Smooth muscle cell (in vitro differentiated cells): ENCODE results near the gene FLT1. TPM values are rescaled to one million over a fixed set of nuclear protein-coding genes. Genes with fewer than 3 reads are reported as not detected.

Source experiments
- DNase-seq: peaks from one replicate; lab custom pipeline; 2025; ENCODE audit not compliant: unreplicated experiment; lab: John Stamatoyannopoulos, UW
- H2AFZ ChIP-seq: fragments of 200-600 bp; sonication (generic); 2 replicates; pipeline ENCODE4 v1.6.0; 2016; ENCODE audit warnings: antibody characterized with exemption, low read depth, mild to moderate bottlenecking
- H3F3A ChIP-seq: fragments of 200-600 bp; sonication (generic); 2 replicates; pipeline ENCODE4 v1.6.0; 2017; ENCODE audit warnings: antibody characterized with exemption, low read depth
- H3K27ac ChIP-seq: fragments of 200-600 bp; sonication (generic); 2 replicates; pipeline ENCODE4 v1.5.1; 2016; ENCODE audit warnings: low read depth, mild to moderate bottlenecking
- H3K27me3 ChIP-seq: fragments of 200-600 bp; sonication (generic); 2 replicates; pipeline ENCODE4 v1.6.1; 2016; ENCODE audit warnings: low read depth, mild to moderate bottlenecking
- H3K36me3 ChIP-seq: fragments of 200-600 bp; sonication (generic); 2 replicates; pipeline ENCODE4 v1.5.1; 2016; ENCODE audit warnings: low read depth
- H3K4me1 ChIP-seq: fragments of 200-600 bp; sonication (generic); 2 replicates; pipeline ENCODE4 v1.5.1; 2016; ENCODE audit warnings: low read depth
- H3K4me2 ChIP-seq: fragments of 200-600 bp; sonication (generic); 2 replicates; pipeline ENCODE4 v1.6.0; 2016; ENCODE audit warnings: mild to moderate bottlenecking
- H3K4me3 ChIP-seq: fragments of 200-600 bp; sonication (generic); 2 replicates; pipeline ENCODE4 v1.5.1; 2016; ENCODE audit warnings: mild to moderate bottlenecking
- H3K79me2 ChIP-seq: fragments of 200-600 bp; sonication (generic); 2 replicates; pipeline ENCODE4 v1.6.0; 2016; ENCODE audit warnings: low read depth, mild to moderate bottlenecking
- H3K9ac ChIP-seq: fragments of 200-600 bp; sonication (generic); 2 replicates; pipeline ENCODE4 v1.6.0; 2016; ENCODE audit warnings: low read depth
- H3K9me3 ChIP-seq: fragments of 200-600 bp; sonication (generic); replicated peaks from 2 replicates; pipeline ENCODE4 v1.5.1; 2016; ENCODE audit warnings: low read depth
- H4K20me1 ChIP-seq: fragments of 200-600 bp; sonication (generic); 2 replicates; pipeline ENCODE4 v1.6.0; 2016; ENCODE audit warnings: low read depth
- CTCF ChIP-seq: fragments of 200-600 bp; sonication (generic); IDR thresholded peaks from 2 replicates; pipeline ENCODE4 v1.5.1; 2017; ENCODE audit warnings: borderline replicate concordance, mild to moderate bottlenecking, antibody characterized with exemption; ENCODE audit not compliant: insufficient read depth, poor library complexity, severe bottlenecking
- WGBS: methylation state at CpG from one replicate; pipeline ENCODE4 v1.1.7; 2016; ENCODE audit warnings: low lambda C conversion rate; 5-methylcytosine and 5-hydroxymethylcytosine counted together
- polyA plus RNA-seq: library from polyadenylated mRNA; unstranded; fragments of >200 nt; fragmentation: Nextera tagmentation; extraction: Ambion mirVana; gene quantifications from 2 replicates; pipeline ENCODE4 v1.2.1, GENCODE V29; 2016
- total RNA-seq: library from RNA; depleted of rRNA; stranded (reverse); fragments of >200 nt; gene quantifications from 2 replicates; pipeline ENCODE4 v1.2.3, GENCODE V29; 2014

FLT1 gene
- total and polyA plus RNA-seq, 2 experiments from 2014 or later, result 495 to 738 TPM

- Histone ChIP-seq H3K4me2 (peak overlapping the region; percentile 95), H3K36me3 (no peaks in the 10 kb centered on the region), H2AFZ (no peak overlapping the region), H3K4me3 (peak overlapping the region; percentile 79), H3K9ac (peak overlapping the region; percentile 79), H3K79me2 (peaks cover 56% of the 10 kb centered on the region), H3K9me3 (no peaks in the 10 kb centered on the region), H3F3A (peaks cover 53% of the 10 kb centered on the region), H3K27ac (peak overlapping the region; percentile 96), H4K20me1 (peaks cover 13% of the 10 kb centered on the region), H3K4me1 (peaks cover 15% of the 10 kb centered on the region), H3K27me3 (no peaks in the 10 kb centered on the region)
- no peak for DNase-seq
- no peak for TF ChIP-seq CTCF
- 31% methylated on average over 15 of the region's 16 CpGs for WGBS
These were observed 3.7 kb upstream of the FLT1 start for GRCh38 chr13:28498481-28499115.

- peak overlapping the region; percentile 96 for H3K27ac ChIP-seq
- peak overlapping the region; percentile 23 for H3K9ac ChIP-seq
- H3K79me2 ChIP-seq, result peaks cover 67% of the 10 kb centered on the region
- WGBS, result 40% methylated on average over 4 of the region's 4 CpGs
- peak overlapping the region; percentile 79 for H3K4me3 ChIP-seq
- peaks cover 26% of the 10 kb centered on the region for H4K20me1 ChIP-seq
- H3K9me3 ChIP-seq, result no peaks in the 10 kb centered on the region
- no peak overlapping the region for H2AFZ ChIP-seq
- DNase-seq, result no peak
- H3K4me2 ChIP-seq, result peak overlapping the region; percentile 95
- no peaks in the 10 kb centered on the region for H3K27me3 ChIP-seq
- no peak for TF ChIP-seq CTCF
- no peaks in the 10 kb centered on the region for H3K36me3 ChIP-seq
- peaks cover 51% of the 10 kb centered on the region for H3F3A ChIP-seq
- H3K4me1 ChIP-seq, result peaks cover 16% of the 10 kb centered on the region
These were observed 2.4 kb upstream of the FLT1 start for GRCh38 chr13:28497143-28497876.

- TF ChIP-seq CTCF, result no peak
- Histone ChIP-seq H3K4me2 (peak overlapping the region; percentile 95), H3K27me3 (no peaks in the 10 kb centered on the region), H2AFZ (no peak overlapping the region), H3K36me3 (no peaks in the 10 kb centered on the region), H3F3A (peaks cover 56% of the 10 kb centered on the region), H3K9ac (peak overlapping the region; percentile 90), H3K79me2 (peaks cover 71% of the 10 kb centered on the region), H4K20me1 (peaks cover 37% of the 10 kb centered on the region), H3K9me3 (no peaks in the 10 kb centered on the region), H3K4me1 (peaks cover 28% of the 10 kb centered on the region), H3K27ac (peak overlapping the region; percentile 96), H3K4me3 (peak overlapping the region; percentile 79)
- 9% methylated on average over 10 of the region's 10 CpGs for WGBS
- DNase-seq, result no peak
These were observed 1.2 kb upstream of the FLT1 start for GRCh38 chr13:28496188-28496564.
